HG03558 (cell line): Measurements from ENCODE around the gene VWA1.

Experiments
- ATAC-seq: cut with Tn5 transposase; IDR thresholded peaks from one replicate; pipeline ENCODE4 v1.9.1; 2021; ENCODE audit warnings: moderate number of reproducible peaks; ENCODE audit not compliant: unreplicated experiment; ENCODE audit errors: extremely low read depth

The VWA1 gene

GRCh38 chr1:1435106-1435903 is at the start of gene VWA1:
VWA1 (plus strand) TSS chr1:1435690; CDS start chr1:1435749, 59 bp downstream.
- ATAC-seq: no peak

DNA sequence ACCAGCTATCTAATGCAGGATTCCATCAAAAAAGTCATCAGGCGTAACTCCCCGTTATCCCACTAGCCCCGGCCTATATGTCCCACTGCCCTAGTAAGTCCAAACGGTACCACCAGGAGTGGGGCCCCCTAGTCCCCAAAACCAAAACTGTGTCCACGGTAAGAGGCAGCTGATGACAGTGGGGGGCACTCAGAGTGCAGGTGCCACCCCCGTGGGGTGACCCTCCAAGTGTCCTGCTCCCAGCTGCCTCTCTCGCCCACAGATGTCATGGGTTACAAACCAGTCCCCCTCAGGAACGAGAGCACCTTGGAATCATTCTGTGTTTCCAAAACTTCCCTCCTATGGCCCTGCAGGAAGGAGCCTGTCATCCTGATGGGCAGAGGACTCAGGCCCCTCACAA is 49.6 kb upstream of the VWA1 start:
- ATAC-seq: no peak

- no peak for ATAC-seq
These were observed 48.1 kb upstream of the VWA1 start for GRCh38 chr1:1387098-1388077.

GRCh38 chr1:1388078-1388472 is 47.4 kb upstream of the VWA1 start:
- no peak for ATAC-seq

DNA sequence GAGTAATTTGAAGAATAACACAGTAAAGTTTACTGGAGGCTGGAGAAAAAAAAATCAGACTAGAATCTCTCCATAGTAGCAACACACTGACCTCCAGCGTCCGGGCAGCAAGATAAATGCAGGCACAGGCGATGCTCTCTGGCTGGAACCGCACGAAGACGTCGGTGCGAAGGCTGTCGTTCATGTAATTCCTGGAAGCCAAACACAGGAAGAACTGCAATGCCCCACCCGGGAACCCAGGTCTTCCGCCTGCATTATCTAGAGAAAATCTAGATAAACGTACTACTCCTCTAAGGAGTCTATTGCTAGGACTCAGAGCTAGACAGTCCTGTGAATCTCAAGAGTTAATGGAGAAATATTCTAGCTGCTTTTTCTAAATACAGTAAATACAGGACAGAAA is 44.8 kb upstream of the VWA1 start:
- no peak for ATAC-seq

DNA sequence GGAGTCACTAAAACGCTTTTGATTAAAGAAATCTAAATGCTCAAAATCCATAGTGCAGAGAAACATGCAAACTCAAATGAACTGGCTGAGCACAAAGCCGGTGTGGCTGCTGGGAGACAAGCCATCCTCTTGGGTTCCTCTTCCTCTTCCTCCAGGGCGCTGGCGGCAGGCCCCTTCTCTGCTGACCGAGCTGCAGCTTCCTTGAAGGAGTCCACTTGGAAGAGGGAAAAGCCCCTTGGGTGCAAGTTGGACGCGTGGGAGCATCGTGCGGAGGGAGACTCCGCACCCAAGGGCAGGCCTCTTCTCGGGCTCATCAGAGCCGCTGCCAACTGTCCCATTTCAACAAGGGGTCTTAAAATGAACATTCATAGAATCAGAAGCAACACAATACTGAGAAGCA is 44.3 kb upstream of the VWA1 start:
- ATAC-seq: no peak

- ATAC-seq: no peak
These were observed 42.5 kb upstream of the VWA1 start for GRCh38 chr1:1393014-1393413.

DNA sequence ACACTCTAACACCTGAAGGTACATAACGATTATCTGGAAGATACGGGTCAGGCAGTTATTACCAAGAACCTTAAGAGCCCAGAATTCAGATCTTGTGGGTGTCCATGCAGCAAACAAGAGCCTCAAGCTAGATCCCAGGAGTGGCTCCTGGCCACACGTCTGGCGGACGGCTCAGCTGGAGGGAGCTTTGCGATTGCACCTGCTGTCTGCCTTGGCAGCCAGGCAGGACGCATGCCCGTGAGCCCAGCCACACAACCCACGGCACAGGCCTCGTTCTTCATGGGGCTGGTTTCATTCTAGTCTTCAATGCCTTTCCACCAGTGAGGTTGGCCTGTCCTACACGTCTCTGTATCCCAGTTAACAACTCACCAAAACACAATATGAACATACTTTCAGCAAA is 42.1 kb upstream of the VWA1 start:
- no peak for ATAC-seq

DNA sequence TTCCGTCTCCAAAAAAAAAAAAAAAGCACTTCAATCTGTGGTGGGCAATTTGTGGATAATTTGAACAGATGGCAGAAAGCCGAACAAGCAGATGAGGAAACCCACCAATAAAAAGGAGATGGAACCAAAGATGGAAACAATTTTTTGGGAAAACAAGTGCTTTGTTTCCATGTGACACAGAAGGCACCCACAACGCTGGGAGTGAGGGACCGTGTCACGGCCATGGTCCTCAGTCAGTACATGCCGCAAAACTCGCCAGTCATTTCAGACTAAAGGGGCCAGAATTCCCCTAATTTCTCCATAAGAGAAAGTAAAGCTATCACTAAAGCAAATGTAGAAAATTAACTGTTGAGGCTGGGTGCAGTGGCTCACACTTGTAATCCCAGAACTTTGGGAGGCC is 41.4 kb upstream of the VWA1 start:
- ATAC-seq: no peak

- ATAC-seq: no peak
These were observed 40.3 kb upstream of the VWA1 start for GRCh38 chr1:1395166-1395565.

GRCh38 chr1:1397839-1398523 is 37.5 kb upstream of the VWA1 start:
- no peak for ATAC-seq

DNA sequence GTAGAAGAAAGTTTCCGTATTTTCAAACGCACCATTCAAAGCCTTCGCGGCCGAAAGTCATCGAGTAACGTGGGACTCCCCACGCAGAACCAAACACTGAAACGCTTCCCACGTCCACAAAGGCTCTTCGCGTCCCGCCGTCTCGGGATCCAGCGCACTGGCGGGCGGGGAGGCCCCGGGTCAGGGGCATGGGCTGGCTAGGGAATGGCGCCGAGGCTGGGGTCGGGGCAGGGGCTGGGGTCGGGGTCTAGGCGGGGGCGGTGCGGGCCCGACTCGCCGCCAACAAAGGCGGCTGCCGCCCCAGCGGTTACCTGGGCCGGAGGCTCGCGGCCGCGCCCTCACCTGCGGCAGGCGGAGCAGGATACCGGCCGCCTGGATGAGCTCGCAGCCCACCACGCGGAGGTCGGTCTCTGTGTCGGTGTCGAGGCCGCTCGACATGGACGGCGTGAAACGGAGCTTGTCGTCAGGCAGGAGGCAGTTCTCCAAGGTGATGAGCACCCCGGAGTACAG is 36.8 kb upstream of the VWA1 start:
- ATAC-seq: peak; percentile 10

- peak; percentile 83 for ATAC-seq
These were observed 36.2 kb upstream of the VWA1 start, which contains the start of gene CCNL2 for GRCh38 chr1:1399187-1399871. CCNL2 (minus strand) TSS chr1:1399335; CDS start chr1:1399306, 29 bp downstream.

GRCh38 chr1:1399872-1400575 is 35.5 kb upstream of the VWA1 start:
- no peak for ATAC-seq

DNA sequence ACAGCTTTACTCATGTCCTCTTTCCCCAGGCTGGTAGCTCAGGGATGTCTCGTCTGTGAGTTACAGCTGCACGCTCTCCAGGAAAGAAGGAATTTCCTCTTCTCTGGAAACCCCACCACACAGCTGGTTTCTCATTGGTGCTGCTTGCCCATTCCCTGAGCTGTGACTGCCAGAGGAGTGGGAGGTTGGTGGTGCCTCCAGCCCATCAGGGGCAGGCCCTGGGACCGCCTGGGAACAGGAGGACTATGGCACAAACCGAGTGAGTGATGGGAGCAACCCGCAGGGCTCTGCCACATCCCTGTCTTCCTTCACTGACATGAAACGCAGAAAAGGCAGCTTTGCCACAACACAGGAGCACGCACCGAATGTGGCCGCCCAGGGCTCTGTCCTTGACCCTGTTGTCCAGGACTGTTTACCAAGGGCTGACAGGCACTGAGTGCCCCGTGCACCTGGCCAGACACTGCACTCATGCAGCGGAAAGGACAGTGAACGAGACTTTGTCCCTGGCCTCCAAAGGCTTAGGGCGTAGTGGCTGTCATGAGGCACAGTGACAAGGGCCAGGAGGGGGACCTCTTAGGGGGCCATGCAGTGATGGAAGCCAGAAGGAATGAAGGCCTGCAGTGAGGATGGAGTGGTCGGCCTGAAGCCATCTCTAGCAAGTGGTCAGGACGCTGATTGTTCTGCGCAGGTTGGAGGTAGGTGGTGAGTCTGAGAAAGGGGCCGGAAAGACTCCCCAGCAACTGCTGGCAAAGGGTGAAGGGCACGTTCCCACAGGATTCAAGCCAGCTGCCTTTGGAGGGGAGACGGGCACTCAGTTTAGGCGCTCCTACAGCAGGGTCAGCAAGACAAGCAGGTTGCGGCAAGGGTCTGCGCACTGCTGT is 34.7 kb upstream of the VWA1 start:
- no peak for ATAC-seq

DNA sequence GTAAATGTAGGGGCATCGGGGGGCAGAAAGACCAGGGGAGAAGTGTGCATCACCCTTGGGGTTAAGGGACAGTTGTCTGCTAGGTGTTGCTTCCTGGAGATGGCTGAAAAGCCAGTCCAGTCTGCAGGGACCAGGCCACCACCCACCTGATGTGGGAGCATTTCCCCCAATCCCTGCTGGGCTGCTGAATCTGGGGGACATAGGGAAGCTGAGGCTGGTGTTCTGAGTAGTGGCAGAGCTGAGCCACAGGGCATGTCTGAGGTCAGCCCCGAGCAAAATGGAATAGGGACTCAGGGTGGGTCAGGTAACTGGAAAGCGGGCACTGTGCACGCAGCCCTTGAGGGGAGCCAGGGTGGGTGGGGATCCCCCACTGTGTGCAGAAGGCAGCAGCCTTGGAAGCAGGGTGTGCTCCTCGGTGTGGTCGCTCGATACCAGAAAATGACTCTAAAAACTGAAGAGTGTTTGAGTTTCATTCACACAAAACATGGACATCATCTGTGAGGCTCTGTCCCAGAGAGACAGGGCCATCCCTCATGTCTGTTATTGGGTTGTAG is 34.0 kb upstream of the VWA1 start:
- no peak for ATAC-seq

GRCh38 chr1:1402072-1402900 is 33.2 kb upstream of the VWA1 start:
- no peak for ATAC-seq
